H1 (cell line): Measurements from ENCODE around the gene OLA1.

Experiments used
- ASH2L ChIP-seq: fragments of 200-600, 300-600 bp; sonication (generic); IDR thresholded peaks from one replicate; pipeline ENCODE4 v1.7.1; 2017; ENCODE audit warnings: low read length
- BRCA1 ChIP-seq: IDR thresholded peaks from 2 replicates; pipeline ENCODE4 v1.6.1; 2012; ENCODE audit warnings: low read depth, low read length, improper control_type of control experiment
- CEBPB ChIP-seq: IDR thresholded peaks from 2 replicates; pipeline ENCODE4 v1.6.1; 2012; ENCODE audit warnings: low read depth, low read length
- CTCF ChIP-seq, 3 experiments: IDR thresholded peaks; 1 replicate in 2 of 3; 2 replicates in 1 of 3; pipeline versions ENCODE4 v1.5.1 to v1.6.1; 2011; ENCODE audit warnings: low read length in 3 of 3, mild to moderate bottlenecking in 3 of 3, inconsistent platforms in 2 of 3, low read depth in 1 of 3, moderate library complexity in 1 of 3; ENCODE audit not compliant: insufficient read depth in 1 of 3; ENCODE audit errors: control extremely low read depth in 1 of 3
- NANOG ChIP-seq: IDR thresholded peaks from 2 replicates; pipeline ENCODE4 v1.6.1; 2011; ENCODE audit warnings: low read length, low read depth, mild to moderate bottlenecking, inconsistent platforms; ENCODE audit not compliant: insufficient read depth, poor library complexity, severe bottlenecking
- PHF8 ChIP-seq: fragments of 200-600 bp; sonication (generic); conservative IDR thresholded peaks from 2 replicates; pipeline ENCODE4 v1.7.1; 2012; ENCODE audit warnings: low read depth, mild to moderate bottlenecking, inconsistent platforms, low read length, moderate library complexity
- POLR2A ChIP-seq, 2 experiments: IDR thresholded peaks; 1 replicate in 1 of 2; 2 replicates in 1 of 2; pipeline ENCODE4 v1.6.1; 2011; ENCODE audit warnings: low read depth in 2 of 2, low read length in 2 of 2, mild to moderate bottlenecking in 2 of 2; ENCODE audit errors: control extremely low read depth in 1 of 2
- TBP ChIP-seq: IDR thresholded peaks from 2 replicates; pipeline ENCODE4 v1.6.1; 2011; ENCODE audit warnings: low read depth, low read length, improper control_type of control experiment
- TCF12 ChIP-seq: IDR thresholded peaks from 2 replicates; pipeline ENCODE4 v1.6.1; 2011; ENCODE audit warnings: low read depth, mild to moderate bottlenecking, low read length

GRCh38 chr2:174171686-174172445, 76.5 kb downstream of the OLA1 start:
- TF ChIP-seq CEBPB (no peak), TCF12 (no peak), TBP (no peak), CTCF (IDR thresholded peaks at IDR 0.05; ENCODE audit: control extremely low read depth in 1 of 3, insufficient read depth in 1 of 3, low read depth in 1 of 3, low read length in 3 of 3) (no peak), POLR2A (IDR thresholded peaks at IDR 0.05; ENCODE audit: control extremely low read depth in 1 of 2, low read depth in 2 of 2, low read length in 2 of 2) (no peak), PHF8 (no peak), ASH2L (no peak), BRCA1 (no peak), NANOG (no peak)
